GM13977 (cell line): Measurements from ENCODE around the gene CCS.
"Not testable (repeated sequence)": the region's sequence is repeated elsewhere in the genome, so short reads cannot be mapped to it uniquely, and the experiment has no call there.

Experiments used
- DNase-seq: peaks from one replicate; pipeline ENCODE4 v3.0.0; 2012; ENCODE audit warnings: low spot score
- CTCF ChIP-seq: IDR thresholded peaks from 2 replicates; pipeline ENCODE4 v1.5.1; 2012; ENCODE audit warnings: mild to moderate bottlenecking, control low read depth; ENCODE audit not compliant: insufficient read depth; ENCODE audit errors: extremely low read depth, missing control alignments
- in situ Hi-C: fragments of 300-500 bp; cut with MboI; formaldehyde crosslinking; loops from one replicate; pipeline ENCODE4 v1.12.0; 2022; ENCODE audit warnings: low sequenced_read_pairs, low pct_unique_long_range_greater_than_20kb, mixed read lengths, inconsistent platforms; ENCODE audit not compliant: unreplicated experiment

Gene CCS

GRCh38 chr11:66637557-66638176, 44.7 kb downstream of the CCS start:
- DNase-seq, result no peak
- in situ Hi-C loops, result no loop called here
- TF ChIP-seq CTCF, result no peak

GRCh38 chr11:66638177-66639065, 45.4 kb downstream of the CCS start, which contains the start of gene RBM4:
RBM4 (plus strand) TSS chr11:66638703; CDS start chr11:66639712, 1,009 bp downstream.
- DNase-seq, result peak; percentile 97
- in situ Hi-C loops, result no loop called here
- TF ChIP-seq CTCF, result peak; percentile 1

GRCh38 chr11:66639066-66639813, 46.3 kb downstream of the CCS start:
- no peak for DNase-seq
- in situ Hi-C loops, result no loop called here
- no peak for TF ChIP-seq CTCF

- in situ Hi-C loops, result not testable (repeated sequence)
These were observed 46.9 kb downstream of the CCS start for GRCh38 chr11:66639814-66640340.

GRCh38 chr11:66641834-66642233, 48.8 kb downstream of the CCS start:
- no peak for TF ChIP-seq CTCF
- DNase-seq, result no peak
- in situ Hi-C loops, result no loop called here

More at GRCh38 chr11:66639814-66640340, 46.9 kb downstream of the CCS start:
- DNase-seq, result not testable (repeated sequence)

GRCh38 chr11:66643745-66644437, 50.9 kb downstream of the CCS start:
- TF ChIP-seq CTCF, result no peak
- no peak for DNase-seq
- in situ Hi-C loops, result no loop called here
